ENCODE data around the gene LAMA3.

GRCh38 chr18:23850215-23850614, 161.0 kb downstream of the LAMA3 start:
- TF ChIP-seq TAF1 (IDR thresholded peaks at IDR 0.05; ENCODE audit: low read depth, low read length) (no peak), POLR2A (IDR thresholded peaks at IDR 0.05; ENCODE audit: low read depth, low read length) (no peak), POLR2AphosphoS5 (IDR thresholded peaks at IDR 0.05; ENCODE audit: low read depth, low read length) (no peak), POU2F2 (IDR thresholded peaks at IDR 0.05; ENCODE audit: low read depth, low read length) (no peak), SPI1 (IDR thresholded peaks at IDR 0.05; ENCODE audit: low read depth, low read length) (no peak)

All from GM12891 (cell line).